Renal cortical epithelial cell (primary cell): ENCODE measurements around the gene ACER2. TPM values are rescaled to one million over a fixed set of nuclear protein-coding genes. Genes with fewer than 3 reads are reported as not detected.
"Not testable (repeated sequence)": the region's sequence is repeated elsewhere in the genome, so short reads cannot be mapped to it uniquely, and the experiment has no call there.

Experiments used
- DNase-seq: peaks from one replicate; pipeline ENCODE4 v3.0.0-alpha.2; 2011; ENCODE audit warnings: low read depth
- total RNA-seq: library from RNA; depleted of rRNA; stranded (reverse); fragments of >200 nt; gene quantifications from 2 replicates; pipeline ENCODE4 v1.2.3, GENCODE V29; 2014

The ACER2 gene
- 4.5 and 13.4 TPM in 2 replicates for total RNA-seq

DNA sequence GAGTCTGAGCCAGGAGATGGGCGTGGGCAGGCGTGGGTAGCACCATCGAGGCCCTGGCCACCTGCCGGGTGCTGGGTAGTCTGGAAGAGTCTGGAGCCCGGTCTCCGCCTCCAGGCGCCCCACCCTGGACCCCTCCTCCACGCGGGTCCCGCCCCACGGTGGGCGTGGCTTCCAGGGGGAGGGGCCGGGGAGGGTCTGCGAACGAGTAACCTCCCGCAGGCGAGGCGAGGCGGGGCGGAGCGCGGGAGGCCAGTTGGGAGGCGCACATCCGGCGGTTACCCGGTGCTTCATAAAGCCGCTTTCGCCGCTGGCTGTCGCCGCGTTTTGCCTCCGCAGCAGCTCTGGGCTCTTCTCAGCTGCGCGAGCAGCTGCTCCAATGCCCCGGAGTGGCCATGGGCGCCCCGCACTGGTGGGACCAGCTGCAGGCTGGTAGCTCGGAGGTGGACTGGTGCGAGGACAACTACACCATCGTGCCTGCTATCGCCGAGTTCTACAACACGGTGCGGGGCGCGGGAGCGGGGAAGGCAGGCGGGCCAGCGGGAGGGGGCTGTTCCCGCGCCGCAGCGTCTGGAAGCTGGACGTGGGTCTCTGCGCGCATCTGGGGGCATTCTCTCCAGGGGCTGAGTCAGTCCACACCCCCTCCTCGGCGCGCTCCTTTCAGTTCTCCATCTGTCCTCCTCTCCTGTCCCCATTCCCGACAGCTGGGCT, at the start of gene ACER2:
Gene ACER2, plus strand, starts transcription at position 317 of the 708 bp plus-strand sequence. Its CDS starts 76 bp downstream, at position 393.
- peak; percentile 67 for DNase-seq

DNA sequence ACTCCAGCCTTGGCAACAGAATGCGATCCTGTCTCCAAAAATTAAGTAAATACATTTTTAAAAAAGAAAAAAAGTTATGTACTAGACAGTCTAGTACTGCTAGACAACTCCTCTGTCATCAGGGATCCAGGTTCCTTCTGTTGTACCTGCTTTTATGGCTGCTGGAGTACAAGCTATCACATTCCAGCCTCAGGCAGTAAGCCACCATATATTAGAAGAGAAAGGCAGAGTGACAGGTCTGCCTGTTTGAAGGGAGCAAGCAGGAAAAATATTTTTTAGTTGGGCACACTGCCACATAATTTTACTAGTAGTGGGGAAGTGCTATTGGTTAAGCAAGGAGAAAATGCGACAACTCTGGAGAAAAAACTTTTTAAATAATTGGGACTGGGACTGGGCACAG, 39.7 kb upstream of the ACER2 start:
- DNase-seq, result no peak

DNA sequence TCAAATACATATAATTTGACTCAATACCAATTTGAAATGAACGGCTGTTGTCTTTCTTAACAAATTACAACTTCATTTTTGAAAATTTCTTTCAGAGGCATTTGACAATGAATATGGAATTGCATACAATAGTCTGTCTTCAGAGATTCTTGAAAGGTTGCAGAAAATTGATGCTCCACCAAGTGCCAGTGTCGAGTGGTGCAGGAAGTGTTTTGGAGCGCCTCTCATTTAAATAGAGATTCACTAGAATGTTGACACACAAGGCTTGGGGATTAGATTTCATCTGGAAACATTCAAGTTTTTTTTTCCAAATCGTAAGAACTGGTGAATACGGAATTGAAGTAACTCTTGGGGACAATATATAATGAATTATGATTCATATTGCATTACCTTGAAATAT, 36.9 kb upstream of the ACER2 start:
- DNase-seq, result no peak

DNA sequence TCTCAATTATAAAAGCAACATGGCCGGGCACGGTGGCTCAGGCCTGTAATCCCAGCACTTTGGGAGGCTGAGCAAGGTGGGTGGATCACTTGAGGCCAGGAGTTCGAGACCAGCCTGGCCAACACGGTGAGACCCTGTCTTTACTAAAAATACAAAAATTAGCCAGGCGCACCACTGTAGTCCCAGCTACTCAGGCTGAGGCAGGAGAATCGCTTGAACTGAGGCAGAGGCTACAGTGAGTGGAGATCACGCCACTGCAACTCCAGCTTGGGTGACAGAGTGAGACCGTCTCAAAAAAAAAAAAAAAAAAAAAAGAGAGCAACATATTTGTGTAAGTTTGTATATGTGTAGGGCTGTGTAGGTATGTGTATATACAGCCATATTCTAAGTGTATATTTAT, 36.2 kb upstream of the ACER2 start:
- DNase-seq, result no peak

DNA sequence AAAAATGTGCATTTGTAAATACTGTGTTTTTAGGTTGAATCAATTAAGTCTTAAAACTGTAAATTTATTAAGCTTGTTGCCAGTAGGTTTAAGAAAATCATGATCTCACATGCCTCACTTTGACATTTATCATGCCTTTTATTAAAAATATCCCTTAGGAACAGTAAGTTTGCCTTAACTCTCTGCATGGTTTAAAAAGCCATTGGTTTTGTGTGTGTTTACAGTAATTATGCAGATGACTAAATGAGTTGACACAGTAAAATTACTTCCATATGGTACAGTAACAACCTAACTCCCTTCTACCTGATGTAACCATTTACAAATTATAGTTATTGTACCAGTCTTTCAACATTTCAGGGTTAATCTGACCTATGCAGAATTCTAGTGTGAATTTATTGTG, 35.3 kb upstream of the ACER2 start:
- DNase-seq, result no peak

DNA sequence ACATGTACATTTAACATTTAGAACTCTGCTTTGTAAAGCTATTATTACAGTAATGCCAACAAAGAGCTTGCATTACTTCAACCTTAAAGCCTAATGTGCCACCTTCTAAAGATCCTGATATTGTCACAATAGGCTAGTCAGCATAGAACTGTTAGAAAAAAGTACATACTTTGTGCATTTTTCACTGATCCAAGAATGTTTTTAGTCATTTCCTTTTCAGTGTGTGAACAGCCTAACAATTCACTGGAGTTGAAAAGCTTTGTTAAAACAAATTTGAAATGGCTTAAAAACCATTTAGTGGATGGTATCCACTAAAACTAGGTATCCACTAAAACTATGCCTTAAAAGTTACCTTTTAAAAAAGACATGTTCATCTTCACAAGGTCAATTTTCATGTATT, 33.3 kb upstream of the ACER2 start:
- DNase-seq, result peak; percentile 13

DNA sequence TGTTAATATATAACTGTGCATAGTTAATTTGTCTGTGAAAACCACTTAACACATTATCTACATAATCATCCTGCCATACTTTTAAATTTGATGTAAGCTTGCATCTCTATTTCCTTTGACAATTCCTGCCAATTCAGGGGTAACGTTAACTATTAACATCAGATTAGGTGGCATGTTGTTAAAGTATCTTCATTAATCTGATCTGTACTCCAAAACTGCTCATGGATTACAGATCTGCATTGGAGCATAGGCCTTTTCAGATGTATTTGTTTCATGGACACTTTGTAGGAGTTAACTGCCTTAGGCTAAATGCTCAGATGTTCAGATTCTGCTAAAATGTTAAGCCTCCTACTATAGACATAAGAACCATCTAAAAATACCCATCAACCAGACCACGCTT, 31.9 kb upstream of the ACER2 start:
- DNase-seq, result peak; percentile 13

DNA sequence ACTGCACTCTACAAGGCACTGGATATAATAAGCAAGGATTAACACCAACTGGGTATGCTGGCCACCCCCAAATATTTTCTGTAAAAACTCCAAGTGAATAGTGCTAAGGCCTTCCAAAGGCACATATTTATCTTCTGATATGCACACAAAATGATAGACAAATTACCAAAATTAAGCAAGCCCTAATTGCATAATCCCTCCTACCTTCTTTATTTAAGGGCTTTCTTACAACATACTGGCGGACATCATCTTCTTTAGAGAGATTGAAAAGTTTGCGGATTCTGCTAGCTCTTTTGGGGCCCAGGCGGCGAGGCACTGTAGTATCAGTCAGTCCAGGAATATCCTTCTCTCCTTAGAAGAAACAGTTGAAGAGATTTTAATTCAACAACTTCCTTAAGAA, 30.6 kb upstream of the ACER2 start:
- no peak for DNase-seq

DNA sequence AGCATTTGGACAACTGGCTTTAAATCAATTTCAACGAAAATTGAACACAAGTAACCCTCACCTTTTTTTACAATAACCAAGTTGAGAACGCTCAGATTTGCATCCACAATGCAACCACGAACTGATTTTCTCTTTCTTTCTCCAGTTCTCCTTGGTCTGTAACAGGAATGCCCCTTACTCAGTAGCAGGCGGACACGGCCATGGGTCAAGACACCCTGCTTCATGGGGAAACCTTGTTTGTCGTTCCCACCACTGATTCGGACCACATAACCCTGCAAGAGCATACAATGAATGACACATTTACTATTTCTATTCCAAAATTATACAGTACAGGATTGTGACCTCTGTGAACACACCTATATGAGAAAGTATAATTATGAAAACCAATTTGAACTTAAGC, 30.2 kb upstream of the ACER2 start:
- no peak for DNase-seq

DNA sequence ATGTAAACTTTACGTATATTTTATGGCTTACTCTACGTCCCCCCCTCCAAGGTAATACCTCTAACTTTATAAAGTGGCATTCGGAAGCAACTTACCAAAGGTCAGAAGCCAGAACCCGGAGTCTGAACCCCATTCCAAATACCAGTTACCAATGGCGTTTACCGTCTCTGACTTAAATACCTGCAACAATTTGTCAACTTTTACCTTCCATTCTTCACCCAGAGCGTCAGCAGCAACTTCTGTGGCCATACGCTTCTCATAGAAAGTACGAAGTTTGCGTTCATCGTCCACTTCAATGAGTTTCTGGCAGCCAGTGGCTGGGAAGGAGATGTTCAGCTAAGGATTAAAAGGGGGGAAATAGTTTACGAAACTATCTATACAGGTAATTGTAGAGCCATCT, 29.5 kb upstream of the ACER2 start:
- no peak for DNase-seq

DNA sequence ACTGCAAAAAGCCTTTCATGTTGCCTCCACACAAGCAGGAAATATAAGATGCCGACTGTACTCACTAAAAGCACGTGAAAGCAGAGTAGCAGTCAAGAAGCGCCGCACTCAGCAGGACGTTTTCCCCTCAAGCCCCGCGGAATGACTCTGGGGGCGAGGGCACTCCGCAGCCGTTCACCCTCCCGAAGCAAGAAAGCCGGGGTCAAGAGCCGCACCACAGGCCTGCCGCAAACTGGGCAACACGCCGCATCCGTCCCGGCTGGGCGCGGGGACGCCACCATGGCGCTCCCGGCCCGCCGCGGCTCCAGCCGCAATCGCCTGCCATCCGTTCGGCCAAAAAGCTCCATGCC, 29.1 kb upstream of the ACER2 start:
- no peak for DNase-seq

DNA sequence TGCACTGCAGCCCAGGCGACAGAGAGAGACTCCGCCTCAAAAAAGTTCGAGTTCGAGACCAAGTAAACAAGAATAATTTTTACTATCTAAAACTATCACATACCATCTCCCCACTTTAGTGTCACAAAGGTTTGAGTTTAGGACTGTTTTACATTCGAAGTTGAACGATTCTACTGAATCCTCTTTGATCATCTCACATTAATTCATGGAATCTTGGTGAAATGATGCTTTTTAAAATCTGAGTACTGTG, 28.1 kb upstream of the ACER2 start:
- DNase-seq, result no peak

DNA sequence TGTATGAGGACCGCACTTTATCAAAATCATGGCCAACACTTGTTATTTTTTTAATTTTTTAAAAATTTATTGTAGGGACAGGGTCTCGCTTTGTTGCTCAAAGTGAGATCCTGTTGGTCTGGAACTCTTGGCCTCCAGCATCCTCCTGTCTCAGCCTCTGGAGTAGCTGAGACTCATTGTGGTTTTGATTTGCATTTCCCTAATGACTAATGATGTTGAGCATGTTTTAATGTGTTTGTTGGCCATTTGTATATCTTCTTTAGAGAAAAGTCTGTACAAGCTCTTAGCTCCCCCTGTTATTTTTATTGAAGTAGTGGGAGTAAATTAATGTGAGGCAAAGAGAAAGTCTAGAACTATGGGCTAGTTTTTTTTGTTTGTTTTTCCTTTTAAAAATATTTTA, 27.2 kb upstream of the ACER2 start:
- no peak for DNase-seq

DNA sequence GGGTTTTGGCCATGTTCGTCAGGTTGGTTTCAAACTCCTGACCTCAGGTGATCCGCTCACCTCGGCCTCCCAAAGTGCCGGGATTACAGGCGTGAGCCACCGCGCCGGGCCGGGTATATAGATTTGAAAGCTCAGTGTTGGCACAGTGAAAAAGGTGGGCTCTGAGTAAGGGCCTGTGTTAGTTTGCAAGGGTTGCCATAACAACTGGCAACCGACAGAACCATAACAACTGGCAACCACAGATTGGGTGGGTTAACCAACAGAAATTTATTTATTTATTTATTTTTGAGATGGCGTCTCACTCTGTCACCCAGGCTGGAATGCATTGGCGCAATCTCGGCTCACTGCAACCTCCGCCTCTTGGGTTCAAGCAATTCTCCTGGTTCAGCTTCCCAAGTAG, 23.6 kb upstream of the ACER2 start:
- DNase-seq, result not testable (repeated sequence)

DNA sequence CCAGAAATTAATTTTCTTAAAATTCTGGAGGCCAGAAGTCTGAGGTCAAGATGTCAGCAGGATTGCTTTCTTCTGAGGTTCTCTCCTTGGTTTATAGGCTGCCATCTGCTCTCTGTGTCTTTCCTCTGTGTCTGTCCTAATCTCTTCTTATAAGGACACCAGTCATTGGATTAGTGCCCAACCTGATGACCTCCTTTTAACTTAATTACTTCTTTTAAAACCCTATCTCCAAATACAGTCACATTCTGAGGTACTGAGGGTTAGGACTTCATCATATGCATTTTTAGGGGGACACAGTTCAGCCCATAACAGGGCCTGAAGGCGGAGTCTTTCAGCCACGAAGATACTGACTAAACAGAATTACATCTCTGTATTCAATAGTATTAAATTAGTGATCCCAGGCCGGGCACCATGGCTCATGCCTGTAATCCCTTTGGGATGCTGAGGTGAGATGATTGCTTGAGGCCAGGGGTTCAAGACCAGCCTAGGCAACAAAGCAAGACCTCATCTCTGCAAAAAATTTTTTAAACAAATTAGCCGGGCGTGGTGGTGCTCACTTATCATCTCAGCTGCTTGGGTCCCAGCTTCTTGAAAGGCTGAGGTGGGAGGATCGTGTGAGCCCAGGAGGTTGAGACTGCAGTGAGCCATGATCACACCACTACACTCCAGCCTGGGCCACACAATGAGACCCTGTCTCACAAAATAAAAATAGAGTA, 22.9 kb upstream of the ACER2 start:
- DNase-seq, result no peak

DNA sequence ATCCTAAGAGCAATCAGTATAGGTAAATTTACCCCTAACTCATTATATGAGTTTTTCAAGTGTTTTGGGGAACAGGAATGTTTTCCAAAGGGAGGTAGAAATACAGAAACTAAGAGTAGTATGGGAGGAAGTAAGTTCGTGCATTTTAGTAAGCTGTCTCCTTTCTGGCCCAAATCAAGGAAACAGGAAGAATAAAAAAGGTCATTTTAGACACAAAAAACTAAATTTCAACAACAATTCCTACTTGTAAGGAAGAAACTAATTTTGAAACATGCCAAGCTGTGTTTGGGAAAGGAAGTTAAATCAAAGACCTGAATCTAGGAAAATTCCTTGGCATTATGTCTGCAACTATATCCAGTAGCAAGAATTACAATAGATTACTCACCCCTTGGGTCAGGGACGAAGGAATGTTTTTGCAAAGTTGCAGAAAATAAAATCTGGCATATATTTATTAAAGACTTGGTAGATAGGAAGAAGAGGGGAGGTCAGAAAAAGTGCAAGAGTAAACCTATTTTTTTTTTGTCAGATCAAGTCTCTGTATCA, 22.2 kb upstream of the ACER2 start:
- no peak for DNase-seq

DNA sequence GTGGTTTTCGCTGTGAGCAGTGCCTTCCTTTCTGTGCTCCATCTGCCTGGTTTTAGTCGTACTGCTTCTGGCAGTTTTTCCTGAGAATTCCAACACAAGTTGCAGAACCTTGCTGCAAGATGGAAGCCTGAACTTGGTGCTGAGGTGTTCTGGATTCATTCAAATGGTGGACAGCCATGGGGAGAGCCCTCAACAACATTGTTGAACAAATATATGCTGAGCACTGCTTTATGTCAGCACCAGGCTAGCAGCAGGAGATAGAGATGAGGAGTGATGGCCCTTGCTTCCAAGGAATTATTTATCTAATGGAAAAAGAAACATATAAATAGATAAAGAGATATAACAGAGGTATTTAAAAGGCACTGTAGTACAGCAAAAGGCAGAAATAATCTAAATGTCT, 21.5 kb upstream of the ACER2 start:
- no peak for DNase-seq

DNA sequence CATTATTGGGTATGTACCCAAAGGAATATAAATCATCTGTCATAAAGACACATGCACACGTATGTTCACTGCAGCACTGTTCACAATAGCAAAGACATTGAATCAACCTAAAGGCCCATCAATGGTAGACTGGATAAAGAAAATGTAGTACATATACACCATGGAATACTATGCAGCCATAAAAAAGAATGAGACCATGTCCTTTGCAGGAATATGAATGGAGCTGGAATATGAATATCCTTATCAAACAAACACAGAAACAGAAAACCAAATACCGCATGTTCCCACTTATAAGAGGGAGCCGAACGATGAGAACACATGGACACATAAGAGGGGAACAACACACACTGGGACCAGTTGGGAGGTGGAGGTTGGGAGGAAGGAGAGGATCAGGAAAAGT, 19.3 kb upstream of the ACER2 start:
- not testable (repeated sequence) for DNase-seq

DNA sequence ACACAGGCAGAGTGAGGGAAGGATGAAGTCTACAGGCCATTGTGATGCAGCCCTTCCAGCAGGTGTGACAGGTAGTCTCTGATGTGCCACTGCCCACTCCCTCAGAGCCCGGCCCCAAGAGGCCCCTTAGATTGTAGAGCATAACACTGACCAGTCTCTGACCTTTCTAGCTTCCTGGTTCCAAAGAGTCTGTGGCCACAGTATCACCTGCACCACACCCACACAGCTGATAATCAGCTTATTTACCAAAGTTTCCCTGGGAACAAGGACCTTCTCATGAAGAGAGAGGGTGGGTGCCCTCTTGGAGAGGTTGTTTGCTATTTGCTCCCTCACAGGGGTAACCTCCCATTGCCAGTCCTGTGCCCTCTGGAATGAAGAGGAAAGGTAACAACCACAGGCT, 11.0 kb upstream of the ACER2 start:
- DNase-seq, result no peak

DNA sequence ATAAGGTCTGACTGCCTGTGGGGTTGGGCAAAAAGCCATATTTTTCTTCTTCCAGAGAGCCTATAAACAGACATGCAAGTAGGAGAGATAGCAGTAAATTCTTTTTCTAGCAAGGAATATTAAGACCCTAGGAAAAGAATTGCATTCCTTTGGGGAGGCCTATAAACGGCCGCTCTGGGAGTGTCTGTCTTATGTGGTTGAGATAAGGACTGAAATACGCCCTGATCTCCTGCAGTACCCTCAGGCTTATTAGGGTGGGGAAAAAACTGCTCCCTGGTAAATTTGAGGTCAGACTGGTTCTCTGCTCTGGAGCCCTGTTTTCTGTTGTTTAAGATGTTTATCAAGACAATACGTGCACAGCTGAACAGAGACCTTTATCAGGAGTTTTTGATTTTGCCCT, 5.6 kb upstream of the ACER2 start:
- not testable (repeated sequence) for DNase-seq

DNA sequence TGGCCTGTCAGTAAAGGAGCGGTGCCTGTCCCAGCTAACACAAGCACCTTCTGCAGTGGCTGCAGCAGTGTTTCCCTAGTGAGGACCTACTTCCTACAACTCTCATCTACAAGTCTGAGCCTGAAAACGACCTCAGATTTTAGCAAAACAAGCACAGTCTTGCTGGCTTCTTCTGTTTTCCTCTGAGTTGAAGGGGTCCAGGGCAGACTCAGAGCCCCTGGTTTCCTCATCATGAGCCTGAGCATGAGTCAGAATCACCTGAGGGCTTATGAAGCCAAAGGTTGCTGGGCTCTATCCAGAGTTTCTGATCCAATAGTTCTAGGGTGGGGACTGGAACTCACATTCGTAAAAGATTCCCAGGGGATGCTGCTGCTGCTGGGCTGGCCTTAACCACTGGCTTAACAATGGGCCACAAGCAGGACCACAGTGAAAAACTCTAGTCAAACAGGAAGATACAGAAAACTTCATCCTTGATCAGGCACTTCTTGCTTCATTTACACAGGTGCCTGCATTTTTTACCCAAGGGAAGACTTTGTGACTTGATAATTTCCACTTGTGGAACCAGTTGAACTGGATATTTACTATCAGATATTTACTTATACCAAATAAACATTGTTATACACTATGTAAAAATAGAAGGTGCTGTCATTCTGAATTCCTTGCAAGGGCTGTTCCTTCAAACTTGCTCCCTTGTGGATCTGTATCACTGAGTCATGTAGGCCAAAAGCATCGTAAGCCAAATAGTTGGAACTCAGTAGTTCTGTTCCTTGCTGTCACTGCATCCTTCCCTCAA, 4.3 kb upstream of the ACER2 start:
- peak; percentile 33 for DNase-seq

DNA sequence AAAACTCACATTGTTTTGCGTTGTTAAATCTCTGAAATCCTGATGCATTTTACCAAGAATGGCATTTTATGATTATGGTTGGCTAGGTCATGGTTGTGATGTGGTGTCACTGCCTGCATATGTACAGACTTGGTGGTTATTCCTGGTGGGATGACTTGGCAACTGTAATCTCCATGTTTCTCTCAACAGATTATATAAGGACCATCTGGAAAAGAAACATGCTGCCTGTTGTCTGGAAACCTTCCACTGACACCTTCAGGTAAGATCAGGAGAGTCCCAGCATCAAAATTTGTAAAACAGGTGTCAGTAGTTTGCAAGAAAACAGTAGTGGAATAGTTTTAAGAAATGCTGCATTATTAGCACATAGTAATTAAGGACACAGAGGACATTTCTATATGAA, 3.0 kb upstream of the ACER2 start:
- DNase-seq, result no peak

DNA sequence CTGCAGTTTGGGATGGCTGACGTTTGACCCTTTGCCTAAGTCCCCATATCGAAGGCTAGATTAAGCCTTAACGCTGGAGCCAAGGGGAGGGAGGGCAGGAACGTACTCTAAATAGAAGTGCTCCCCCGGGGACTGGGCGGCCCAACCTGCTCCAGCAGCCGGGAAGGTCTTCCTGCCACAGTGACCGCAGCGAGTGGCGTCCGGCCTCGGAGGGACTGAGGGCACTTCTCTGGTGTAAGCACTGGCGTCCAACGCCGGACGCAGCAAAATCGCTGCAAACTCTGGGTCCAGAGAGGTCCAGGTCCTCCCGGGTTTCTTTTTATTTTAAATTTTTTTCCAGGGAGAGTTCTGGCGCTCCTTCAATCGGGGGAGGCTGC, 505 bp upstream of the ACER2 start:
- DNase-seq, result no peak
